Mesenteric fat pad (tissue), 1 donor: Measurements from ENCODE around the gene CPSF3. TPM values are rescaled to one million over a fixed set of nuclear protein-coding genes. Genes with fewer than 3 reads are reported as not detected.
A peak's percentile ranks its signal among the peaks of the same experiment; 100 is the strongest.

Experiments used
- DNase-seq: peaks from one replicate; pipeline ENCODE4 v3.0.0-alpha.2; 2020; ENCODE audit warnings: low spot score
- total RNA-seq: library from RNA; stranded (reverse); fragmentation: NEBNext Ultra II Directional; extraction: Animal tissue kit (Norgen Biotek cat#: 25700); gene quantifications from one replicate; pipeline ENCODE4 v1.2.1, GENCODE V29; 2021
- donor health status: DM: yes; HTN: yes; CAD: no.

Gene CPSF3
- total RNA-seq, 1 donor from 2014 or later: 26.3 TPM

DNA sequence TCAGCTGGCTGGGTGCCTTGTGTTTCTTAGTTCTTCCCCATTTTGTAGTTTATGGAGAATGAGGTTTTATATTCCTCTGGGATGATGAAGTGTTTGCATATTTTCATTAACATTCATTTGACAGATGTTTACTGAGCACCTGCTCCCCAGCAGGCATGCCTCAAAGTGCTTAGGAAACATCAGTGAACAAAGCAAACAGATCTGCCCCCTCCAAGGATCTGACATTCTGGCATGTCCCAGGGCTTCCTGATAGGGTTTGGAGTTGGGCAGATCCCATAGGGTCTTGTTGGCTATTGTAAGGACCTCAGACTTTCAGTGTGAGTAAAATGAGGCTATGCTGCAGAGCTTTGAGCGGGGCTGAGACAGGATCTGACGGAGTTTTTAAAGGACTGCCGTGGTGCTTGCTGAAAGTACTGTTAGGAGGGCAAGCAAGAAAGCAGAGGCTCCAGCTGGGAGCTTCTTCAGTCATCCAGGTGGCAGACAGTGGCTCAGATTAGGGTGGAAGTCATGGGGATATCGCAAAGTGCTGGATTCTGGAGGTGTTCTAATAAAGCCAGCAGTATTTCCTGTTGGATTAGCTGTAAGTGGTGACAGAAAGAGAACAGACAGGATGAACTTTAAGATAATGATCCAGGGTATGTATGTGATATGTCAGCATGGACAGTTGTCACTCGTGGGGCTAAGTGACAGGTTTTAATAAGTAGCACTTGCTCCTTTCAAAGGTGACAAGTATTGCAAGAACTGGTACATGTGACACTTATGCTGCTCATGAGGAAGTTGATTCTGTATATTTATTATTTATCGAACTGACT lies 39.6 kb downstream of the CPSF3 start:
- DNase-seq: no peak

DNA sequence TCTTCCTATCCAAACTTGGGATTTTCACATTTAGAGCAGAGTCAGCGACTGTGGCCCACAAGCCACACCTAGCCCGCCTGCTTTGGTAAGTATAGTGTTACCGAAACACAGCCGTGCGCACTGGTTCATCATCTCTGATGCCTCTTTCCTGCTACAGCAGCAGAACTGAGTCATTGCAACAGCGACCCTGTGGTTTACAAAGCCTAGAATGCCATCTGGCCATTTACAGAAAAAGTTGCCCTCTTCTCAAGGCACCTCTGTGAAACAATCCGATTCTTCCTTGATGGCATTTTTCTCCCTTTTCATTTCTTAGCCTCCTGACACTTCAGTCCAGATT lies 40.2 kb downstream of the CPSF3 start:
- no peak for DNase-seq

- DNase-seq: no peak
Observed at GRCh38 chr2:9465170-9465569, 41.7 kb downstream of the CPSF3 start.

DNA sequence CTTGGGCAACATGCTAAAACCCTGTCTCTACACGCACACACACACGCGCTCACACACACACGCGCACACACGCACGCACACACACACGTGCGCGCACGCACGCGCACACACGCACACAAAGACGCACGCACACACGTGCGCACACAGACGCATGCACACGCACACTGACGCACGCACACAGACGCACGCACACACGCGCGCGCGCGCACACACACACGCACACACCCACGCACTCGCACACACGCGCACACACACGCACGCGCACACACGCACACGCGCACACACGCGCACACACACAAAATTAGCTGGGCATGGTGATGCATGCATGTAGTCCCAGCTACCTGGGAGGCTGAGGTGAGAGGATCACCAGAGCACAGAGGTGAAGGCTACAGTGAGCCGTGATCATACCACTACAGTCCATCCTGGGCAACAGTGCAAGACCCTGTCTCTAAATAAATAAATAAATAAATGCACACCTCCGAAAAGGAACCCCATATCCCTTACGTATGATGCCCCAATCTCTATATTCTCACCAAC lies 42.8 kb downstream of the CPSF3 start:
- no peak for DNase-seq

DNA sequence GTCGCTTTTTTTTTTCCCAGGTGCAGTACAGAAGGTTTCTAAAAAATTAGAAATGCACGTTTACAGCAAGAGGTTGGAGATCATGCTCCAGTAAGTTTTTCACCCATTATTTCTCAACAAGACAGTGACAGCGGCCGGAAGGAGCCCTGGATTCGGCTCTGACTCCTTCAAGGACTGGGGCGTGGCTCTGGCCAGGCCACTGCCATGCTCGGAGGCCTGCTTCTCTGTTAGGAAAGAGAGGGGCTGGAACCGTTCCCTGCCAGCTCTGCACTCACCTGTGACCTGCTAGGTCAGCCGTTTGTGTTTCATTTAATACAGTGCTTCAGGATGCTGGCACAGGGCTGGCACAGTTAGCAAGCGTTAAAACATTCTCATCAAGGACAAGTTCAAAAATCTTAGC lies 44.2 kb downstream of the CPSF3 start:
- DNase-seq: no peak

GRCh38 chr2:9471206-9471605 lies 47.8 kb downstream of the CPSF3 start:
- no peak for DNase-seq

GRCh38 chr2:9472511-9472910 lies 49.1 kb downstream of the CPSF3 start:
- DNase-seq: no peak

DNA sequence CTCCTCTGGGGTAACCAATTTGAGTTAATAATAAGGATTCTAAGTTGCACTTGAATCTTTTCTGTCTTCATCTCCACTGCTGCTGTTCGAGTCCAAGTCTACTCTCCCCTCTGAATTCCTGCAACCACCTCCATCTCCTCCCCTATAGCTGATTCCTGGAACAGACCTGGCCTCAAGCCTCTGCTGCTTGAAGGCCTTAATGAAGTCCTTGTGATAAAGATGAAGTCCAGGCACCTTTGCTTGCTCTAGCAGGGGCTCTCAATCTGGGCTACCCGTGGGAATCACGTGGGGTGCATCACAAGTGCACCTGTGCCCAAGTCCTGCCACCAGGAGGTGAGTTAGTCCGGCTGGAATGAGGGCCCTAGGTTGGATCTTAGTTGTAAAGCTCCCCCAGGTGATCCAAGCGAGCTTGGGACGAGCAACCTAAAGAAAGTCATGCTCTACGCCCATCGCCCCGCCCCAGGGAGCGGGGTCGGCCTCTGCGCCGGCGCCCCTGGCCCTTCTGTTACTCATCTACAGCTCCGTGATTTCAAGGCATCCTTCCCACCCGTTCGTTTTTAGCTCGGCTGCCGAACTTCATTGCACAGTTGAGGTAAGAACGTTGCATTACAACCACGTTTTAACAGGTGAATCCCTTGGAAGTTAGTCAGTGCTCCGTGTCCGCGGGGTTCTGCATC lies 50.0 kb downstream of the CPSF3 start:
- DNase-seq: no peak

GRCh38 chr2:9473985-9474360 lies 50.5 kb downstream of the CPSF3 start:
- no peak for DNase-seq

- DNase-seq: peak; percentile 91
Observed at GRCh38 chr2:9474361-9475057, 51.1 kb downstream of the CPSF3 start, which contains the start of gene IAH1. TSS of gene IAH1 (plus strand) at chr2:9474551. CDS start at chr2:9474567, 16 bp downstream.

GRCh38 chr2:9477914-9478313 lies 54.5 kb downstream of the CPSF3 start:
- no peak for DNase-seq

DNA sequence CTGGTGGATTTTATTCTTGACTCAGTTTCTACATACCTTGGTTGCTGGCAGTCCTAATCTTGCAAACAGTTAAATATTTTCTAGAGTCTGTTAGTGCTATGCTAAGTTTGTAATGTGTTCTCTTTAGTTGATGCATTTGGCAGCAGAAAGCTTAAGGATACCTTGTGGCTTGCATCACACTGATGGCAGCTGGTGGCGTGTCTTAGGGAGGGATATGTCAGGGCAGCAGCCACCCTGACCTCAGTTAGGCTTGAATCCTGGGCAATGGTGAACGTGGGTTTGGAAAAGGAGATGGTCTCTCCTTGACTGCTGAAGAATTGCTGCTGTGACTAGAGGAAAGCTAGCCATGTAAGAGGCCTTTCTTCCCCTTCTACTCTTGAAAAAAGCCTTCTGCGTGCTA lies 55.1 kb downstream of the CPSF3 start:
- no peak for DNase-seq

DNA sequence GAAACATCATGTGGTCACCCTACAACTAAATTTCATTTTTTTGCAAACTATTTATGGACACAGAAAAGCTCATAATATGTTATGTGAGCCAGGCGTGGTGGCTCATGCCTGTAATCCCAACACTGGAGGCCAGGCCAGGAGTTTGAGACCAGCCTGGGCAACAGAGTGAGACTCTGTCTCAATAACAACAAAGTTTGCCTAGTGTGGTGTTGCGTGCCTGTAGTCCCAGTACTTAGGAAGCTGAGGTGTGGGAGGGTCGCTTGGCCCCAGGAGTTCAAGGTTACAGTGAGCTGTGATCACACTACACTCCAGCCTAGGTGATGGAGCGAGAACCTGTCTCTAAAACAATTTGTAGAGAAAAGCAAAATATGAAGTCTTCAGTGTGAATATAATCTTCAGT lies 56.7 kb downstream of the CPSF3 start:
- DNase-seq: no peak

- DNase-seq: no peak
Observed at GRCh38 chr2:9483107-9483506, 59.7 kb downstream of the CPSF3 start.

- DNase-seq: no peak
Observed at GRCh38 chr2:9484533-9484932, 61.1 kb downstream of the CPSF3 start.

DNA sequence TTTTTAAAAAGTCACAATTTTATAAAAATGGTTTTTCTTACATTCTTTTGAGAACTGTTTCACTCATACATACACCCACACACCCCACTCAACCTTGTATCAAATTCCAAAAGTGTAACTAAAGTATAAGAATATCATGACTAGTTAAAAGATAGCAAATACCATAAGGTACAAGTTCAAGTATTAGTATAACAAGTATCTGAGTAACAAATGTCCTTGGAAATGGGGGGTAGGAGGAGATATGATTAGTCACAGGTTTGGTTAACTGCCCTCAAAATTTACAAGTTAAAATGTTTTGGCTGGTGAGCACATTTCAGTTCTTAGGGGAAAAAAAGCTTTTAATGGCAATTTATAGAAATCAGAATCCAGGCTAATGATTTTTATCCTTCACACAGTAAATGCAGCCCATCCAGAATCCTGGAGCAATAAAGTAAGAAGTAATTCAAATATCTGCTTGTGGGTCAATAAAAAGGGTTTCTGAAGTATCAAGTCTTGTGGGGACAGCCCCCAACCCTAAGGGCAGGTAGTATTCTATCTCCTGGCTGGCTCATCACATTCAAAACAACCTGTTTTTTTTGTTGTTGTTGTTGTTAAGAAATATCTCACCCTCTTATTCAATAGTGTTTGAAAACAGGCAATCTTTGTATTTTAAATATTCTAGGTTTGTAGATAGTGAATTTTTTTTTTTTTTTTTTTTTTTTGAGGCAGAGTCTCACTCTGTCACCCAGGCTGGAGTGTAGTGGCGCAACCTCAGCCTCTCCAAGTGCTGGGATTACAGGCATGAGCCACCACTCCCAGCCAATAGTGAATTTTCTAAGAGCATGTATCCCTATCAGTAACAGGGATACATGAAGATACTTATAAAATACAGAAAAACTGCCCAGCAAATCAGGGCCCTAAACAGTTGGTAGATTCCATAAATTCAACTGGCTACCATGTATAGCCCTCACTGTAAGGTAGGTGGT lies 65.4 kb downstream of the CPSF3 start:
- no peak for DNase-seq

DNA sequence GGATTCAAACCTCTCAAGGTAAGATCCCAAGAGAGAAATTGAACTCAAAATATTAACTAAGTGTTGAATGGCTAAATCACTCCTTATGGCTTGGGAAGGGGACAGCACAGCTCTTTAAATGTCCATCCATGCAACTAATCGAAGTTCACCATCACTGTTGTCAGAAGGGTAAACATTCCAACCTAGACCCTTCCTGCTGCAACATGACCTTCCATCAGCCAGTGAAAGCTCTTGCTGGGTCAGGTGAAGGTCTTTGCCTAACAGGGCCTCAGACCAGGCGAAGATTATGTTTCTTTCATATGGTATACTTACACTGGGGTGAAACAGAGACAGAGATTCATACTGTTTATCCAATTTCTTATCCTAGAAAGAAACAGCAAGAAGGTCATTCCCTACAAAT lies 67.3 kb downstream of the CPSF3 start:
- no peak for DNase-seq

GRCh38 chr2:9492927-9493326 lies 69.5 kb downstream of the CPSF3 start:
- DNase-seq: no peak

- no peak for DNase-seq
Observed at GRCh38 chr2:9493478-9493877, 70.0 kb downstream of the CPSF3 start.

DNA sequence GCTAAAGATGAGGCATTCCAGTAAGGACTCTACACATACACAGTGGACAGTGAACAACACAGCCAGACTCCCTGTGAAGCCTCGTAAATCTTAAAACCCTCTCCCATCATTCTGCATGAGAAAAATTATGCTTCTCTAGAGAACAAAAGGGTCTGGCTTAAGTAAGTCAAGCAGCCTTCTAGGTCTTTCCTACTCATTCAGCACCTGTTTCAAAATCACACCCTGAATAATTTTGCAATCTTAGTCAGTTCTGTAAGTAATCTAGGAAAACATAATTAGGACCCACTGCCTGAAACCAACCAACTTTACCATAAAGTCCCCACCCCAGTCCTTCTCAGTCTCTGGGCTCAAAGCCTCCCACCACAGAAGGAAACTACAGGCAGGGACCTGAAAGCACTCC lies 70.6 kb downstream of the CPSF3 start:
- DNase-seq: no peak

- no peak for DNase-seq
Observed at GRCh38 chr2:9497017-9497416, 73.6 kb downstream of the CPSF3 start.
